Prostate gland (tissue), 2 donors: ENCODE results near the gene ADAMTS17. TPM values are rescaled to one million over a fixed set of nuclear protein-coding genes. Genes with fewer than 3 reads are reported as not detected.

Experiments used
- DNase-seq: peaks from one replicate; pipeline ENCODE4 v3.0.0-alpha.2; 2019; ENCODE audit warnings: low spot score
- H3K27ac ChIP-seq, 2 donors: fragments of 200-600 bp; sonication (generic); 2 replicates each; pipeline ENCODE4 v1.5.1; 2017 to 2019
- H3K27me3 ChIP-seq: fragments of 200-600 bp; sonication (generic); replicated peaks from 2 replicates; pipeline ENCODE4 v1.5.1; 2019; ENCODE audit not compliant: insufficient read depth
- H3K36me3 ChIP-seq, 2 donors: fragments of 200-600 bp; sonication (generic); 1 replicate in 1 of 2; 2 replicates in 1 of 2; pipeline versions ENCODE4 v1.5.1 to v1.8.1; 2017 to 2019
- H3K4me1 ChIP-seq: fragments of 200-600 bp; sonication (generic); replicated peaks from 2 replicates; pipeline ENCODE4 v1.5.1; 2019
- H3K4me3 ChIP-seq, 2 donors: fragments of 200-600 bp; sonication (generic); 2 replicates each; pipeline ENCODE4 v1.5.1; 2017 to 2019
- H3K9me3 ChIP-seq: fragments of 200-600 bp; sonication (generic); 2 replicates; pipeline ENCODE4 v1.5.1; 2017
- CTCF ChIP-seq, 4 experiments: fragments of 200-600 bp in 2 of 4; fragments of 450-650 bp in 2 of 4; sonication (generic) in 2 of 4; IDR thresholded peaks; 1 replicate in 3 of 4; 2 replicates in 1 of 4; pipeline ENCODE4 v1.5.1; 2016 to 2019; ENCODE audit warnings: antibody characterized with exemption in 4 of 4, mild to moderate bottlenecking in 2 of 4, moderate library complexity in 2 of 4
- POLR2A ChIP-seq: fragments of 450-650 bp; IDR thresholded peaks from one replicate; pipeline ENCODE4 v1.6.1; 2016; ENCODE audit warnings: antibody characterized with exemption, mild to moderate bottlenecking
- POLR2AphosphoS5 ChIP-seq: sonication (generic); formaldehyde crosslinking; IDR thresholded peaks from one replicate; pipeline ENCODE4 v1.6.1; 2017; ENCODE audit warnings: antibody characterized with exemption
- WGBS: methylation state at CpG from one replicate; pipeline ENCODE4 v1.1.5; 2018; 5-methylcytosine and 5-hydroxymethylcytosine counted together
- intact Hi-C: fragments of 100-400 bp; cut with DNase I; formaldehyde crosslinking; loops from one replicate; pipeline ENCODE4 v1.14.2; 2022
- total RNA-seq, 2 donors: library from RNA; depleted of rRNA; stranded (reverse); fragments of >200 nt; gene quantifications; one replicate each; pipeline ENCODE4 v1.1.0, GENCODE V29; 2016

Gene ADAMTS17
- total RNA-seq, result 1 to 10 TPM; 2.7 to 5.6 TPM

- H3K9me3 ChIP-seq, result no peaks in the 10 kb centered on the region
- intact Hi-C loops, result loop anchor here (10.0 kb wide), 1 partner anchor 663 kb away; no protein-coding TSS in a partner anchor
- peak; percentile 97 for DNase-seq
- H3K27me3 ChIP-seq, result no peaks in the 10 kb centered on the region
- H3K27ac ChIP-seq, result peak within 1 kb of the TSS; percentile 55 to 71
- H3K4me1 ChIP-seq, result no peaks in the 10 kb centered on the region
- peak within 1 kb of the TSS; percentile 71 for H3K4me3 ChIP-seq
- WGBS, result 2% methylated on average over 59 of the region's 59 CpGs
- TF ChIP-seq POLR2A (peak; percentile 93), CTCF (IDR thresholded peaks at IDR 0.05) (peak; percentile 78 to 98 (median 94)), POLR2AphosphoS5 (peak; percentile 97)
- H3K36me3 ChIP-seq, result no peaks in the 10 kb centered on the region
Measured at GRCh38 chr15:100341750-100342560, at the start of gene ADAMTS17. TSS of gene ADAMTS17 (minus strand) at chr15:100341975. CDS start at chr15:100341899, 76 bp downstream.

GRCh38 chr15:100385300-100386050 is 43.7 kb upstream of the ADAMTS17 start:
- TF ChIP-seq POLR2A (no peak), POLR2AphosphoS5 (no peak), CTCF (IDR thresholded peaks at IDR 0.05) (no peak)
- intact Hi-C loops, result no loop called here
- Histone ChIP-seq H3K4me1 (no peaks in the 10 kb centered on the region), H3K9me3 (no peaks in the 10 kb centered on the region), H3K27me3 (no peaks in the 10 kb centered on the region), H3K4me3 (no peak overlapping the region), H3K27ac (no peak overlapping the region), H3K36me3 (no peaks in the 10 kb centered on the region)
- DNase-seq, result no peak
- 90% methylated on average over 3 of the region's 3 CpGs for WGBS

GRCh38 chr15:100384108-100384410 is 42.3 kb upstream of the ADAMTS17 start:
- 87% methylated on average over 10 of the region's 10 CpGs for WGBS
- H3K9me3 ChIP-seq, result no peaks in the 10 kb centered on the region

GRCh38 chr15:100383302-100384107 is 41.7 kb upstream of the ADAMTS17 start:
- Histone ChIP-seq H3K36me3 (no peaks in the 10 kb centered on the region), H3K4me3 (no peak overlapping the region), H3K4me1 (no peaks in the 10 kb centered on the region), H3K9me3 (no peaks in the 10 kb centered on the region), H3K27ac (no peak overlapping the region), H3K27me3 (no peaks in the 10 kb centered on the region)
- 30% methylated on average over 3 of the region's 3 CpGs for WGBS
- peak; percentile 23 for DNase-seq
- intact Hi-C loops, result no loop called here
- no peak for TF ChIP-seq POLR2A
- peak in 3 of 4 experiments; percentile 44 to 48 (median 48) for TF ChIP-seq CTCF (IDR thresholded peaks at IDR 0.05)
- peak; percentile 25 for TF ChIP-seq POLR2AphosphoS5

More at GRCh38 chr15:100384108-100384410, 42.3 kb upstream of the ADAMTS17 start:
- no peak for DNase-seq
- H3K27ac ChIP-seq, result no peak overlapping the region
- intact Hi-C loops, result no loop called here
- TF ChIP-seq CTCF (IDR thresholded peaks at IDR 0.05) (no peak), POLR2AphosphoS5 (no peak), POLR2A (no peak)
- no peaks in the 10 kb centered on the region for H3K4me1 ChIP-seq
- no peak overlapping the region for H3K4me3 ChIP-seq
- H3K36me3 ChIP-seq, result no peaks in the 10 kb centered on the region
- no peaks in the 10 kb centered on the region for H3K27me3 ChIP-seq
